NCI-H1436 treated with DMSO at 0.1 percent for 48 hours (cell line): ENCODE data around the gene ARTN.
A peak's percentile ranks its signal among the peaks of the same experiment; 100 is the strongest.

Experiments
- DNase-seq: peaks from one replicate; lab custom pipeline; 2025; lab: John Stamatoyannopoulos, UW

ARTN gene

GRCh38 chr1:43924516-43924915 is 9.1 kb upstream of the ARTN start:
- DNase-seq = no peak

DNA sequence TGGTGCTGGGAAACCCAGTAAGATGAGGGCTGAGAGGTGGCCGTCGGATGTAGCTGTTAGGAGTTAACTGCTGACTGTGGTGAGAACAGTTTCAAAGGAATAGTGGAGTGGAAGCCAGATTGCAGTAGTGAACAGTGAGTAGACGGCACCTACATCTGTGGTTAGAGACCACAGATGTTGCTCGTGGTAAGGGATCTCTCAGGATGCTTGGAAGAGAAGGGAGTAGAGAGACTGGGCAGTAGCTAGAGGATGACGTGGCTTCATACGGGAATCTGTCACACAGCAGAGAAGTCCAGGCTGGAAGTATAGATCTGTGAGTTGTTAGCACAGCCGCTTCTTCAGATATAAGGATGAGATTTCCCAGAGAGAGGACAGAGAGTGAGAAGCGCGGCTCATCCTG is 7.8 kb upstream of the ARTN start:
- DNase-seq = no peak

- DNase-seq = no peak
These were observed 3.2 kb upstream of the ARTN start for GRCh38 chr1:43930168-43930948.

GRCh38 chr1:43930949-43931275 is 2.7 kb upstream of the ARTN start:
- no peak for DNase-seq

- DNase-seq = no peak
These were observed 1.6 kb upstream of the ARTN start for GRCh38 chr1:43931711-43932660.

DNA sequence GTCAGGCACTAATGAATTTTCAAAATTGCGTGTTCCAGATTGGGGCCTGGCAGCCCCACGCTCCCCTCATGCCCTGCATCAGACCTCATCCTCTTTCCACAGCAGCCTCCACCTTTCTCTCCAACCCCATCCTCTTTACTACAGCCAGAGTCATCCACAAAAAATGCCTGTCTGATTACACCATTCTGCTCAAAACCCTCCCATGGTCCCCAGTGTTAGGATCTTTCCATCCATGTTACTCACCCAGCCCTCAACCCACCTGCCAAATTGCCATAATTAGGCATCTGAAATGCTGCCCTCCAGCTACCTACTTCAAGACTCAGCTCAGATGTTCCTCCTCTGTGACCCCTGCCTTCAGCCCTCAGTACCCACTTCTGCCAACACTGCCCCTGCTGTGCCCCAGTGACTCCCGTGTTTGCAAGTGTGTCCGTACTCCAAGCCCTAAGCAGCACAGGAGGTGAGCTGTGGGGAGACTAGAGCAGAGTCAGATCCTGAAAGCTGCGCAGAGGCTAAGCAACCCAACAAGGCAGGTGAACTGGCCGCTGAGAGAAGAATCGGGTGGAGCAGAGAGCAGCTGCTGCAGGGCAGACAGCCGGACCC is 715 bp upstream of the ARTN start:
- no peak for DNase-seq

GRCh38 chr1:43934101-43934985 is 742 bp downstream of the ARTN start:
- no peak for DNase-seq

- DNase-seq = no peak
These were observed 1.4 kb downstream of the ARTN start for GRCh38 chr1:43934986-43935324.

GRCh38 chr1:43935711-43936427 is 2.3 kb downstream of the ARTN start:
- DNase-seq = no peak

GRCh38 chr1:43936431-43937151 is 3.0 kb downstream of the ARTN start:
- no peak for DNase-seq

DNA sequence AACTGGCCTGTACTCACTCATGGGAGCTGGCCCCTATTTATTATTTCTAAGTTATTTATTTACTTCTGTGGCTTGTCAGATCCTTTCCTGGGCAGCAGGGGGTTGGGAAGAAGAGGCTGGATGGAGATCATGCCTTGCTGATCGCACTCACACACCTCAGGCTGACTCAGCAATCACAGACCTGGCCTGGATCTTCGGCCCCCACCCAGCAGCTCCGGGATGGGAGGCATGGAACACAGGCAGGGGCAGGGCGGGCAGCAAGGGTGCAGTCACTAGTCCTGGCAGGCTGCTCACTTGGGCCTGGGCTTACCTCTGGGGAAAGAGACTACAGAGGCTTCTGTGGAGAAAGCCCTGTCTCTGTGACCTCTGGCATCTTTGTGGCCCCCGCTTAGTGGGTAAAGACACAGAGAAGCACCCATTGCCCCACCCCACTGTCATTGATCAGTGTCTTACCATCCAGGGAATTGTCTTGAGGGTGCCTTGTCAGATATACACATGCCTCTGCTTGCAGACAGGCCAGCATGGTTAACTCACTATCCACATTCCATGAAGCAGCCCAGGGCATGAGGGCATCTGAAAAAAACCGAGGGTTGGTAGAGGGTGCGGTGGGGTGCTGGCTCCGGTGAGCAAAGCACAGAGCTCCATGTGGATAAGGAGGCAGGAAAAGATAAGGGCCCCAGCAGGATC is 3.7 kb downstream of the ARTN start:
- no peak for DNase-seq

DNA sequence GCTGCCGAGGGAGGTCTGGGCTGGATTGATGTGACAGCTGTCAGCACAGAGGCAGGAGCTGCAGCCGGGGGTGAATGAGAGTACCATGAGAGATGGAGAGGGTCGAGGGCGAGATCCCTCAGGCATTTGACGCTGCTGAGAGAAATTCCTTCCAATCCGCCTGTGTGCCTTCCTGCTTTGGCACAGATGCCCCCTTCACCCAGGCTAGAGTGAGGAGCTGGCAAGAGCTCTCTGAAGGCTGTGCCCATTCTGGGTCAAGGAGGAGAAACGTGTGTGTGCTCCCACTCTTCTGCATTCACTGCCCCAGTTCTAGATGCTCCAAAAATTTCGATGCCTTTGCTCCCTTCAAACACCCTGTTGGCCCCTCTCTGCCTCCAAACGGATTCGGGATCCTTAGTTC is 4.8 kb downstream of the ARTN start:
- no peak for DNase-seq

DNA sequence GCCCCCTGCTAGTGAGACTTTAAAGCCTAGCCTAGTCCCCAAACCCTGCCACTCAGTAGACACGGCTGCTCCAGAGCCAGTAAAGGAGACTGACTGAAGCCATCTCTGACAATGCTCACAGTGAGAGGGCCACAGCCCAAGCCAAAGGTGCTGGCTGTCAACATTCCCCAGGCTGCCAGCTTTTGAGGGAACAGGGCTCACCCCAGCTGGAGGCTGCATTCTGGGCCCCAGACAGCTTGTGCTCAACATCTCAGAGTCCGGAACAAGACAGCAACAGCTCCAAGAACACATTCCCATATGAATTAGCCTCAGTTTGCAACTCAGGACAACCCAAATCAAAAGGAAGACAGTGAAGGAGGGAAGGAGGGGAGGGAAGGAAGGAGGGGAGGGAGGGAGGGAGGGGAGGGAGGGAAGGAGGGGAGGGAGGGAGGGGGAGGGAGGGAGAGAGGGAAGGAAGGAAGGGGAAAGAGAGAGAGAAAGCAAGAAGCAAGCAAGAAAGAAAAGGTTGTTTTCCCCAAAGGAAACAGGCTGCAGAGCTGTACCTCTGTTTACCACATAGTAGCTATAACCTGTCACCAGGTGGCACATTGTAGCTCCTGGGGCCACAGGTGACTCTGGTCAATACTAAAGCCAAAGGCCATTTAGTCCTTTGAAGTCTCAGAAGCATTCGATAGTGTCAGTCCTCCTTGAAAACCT is 5.4 kb downstream of the ARTN start:
- no peak for DNase-seq

DNA sequence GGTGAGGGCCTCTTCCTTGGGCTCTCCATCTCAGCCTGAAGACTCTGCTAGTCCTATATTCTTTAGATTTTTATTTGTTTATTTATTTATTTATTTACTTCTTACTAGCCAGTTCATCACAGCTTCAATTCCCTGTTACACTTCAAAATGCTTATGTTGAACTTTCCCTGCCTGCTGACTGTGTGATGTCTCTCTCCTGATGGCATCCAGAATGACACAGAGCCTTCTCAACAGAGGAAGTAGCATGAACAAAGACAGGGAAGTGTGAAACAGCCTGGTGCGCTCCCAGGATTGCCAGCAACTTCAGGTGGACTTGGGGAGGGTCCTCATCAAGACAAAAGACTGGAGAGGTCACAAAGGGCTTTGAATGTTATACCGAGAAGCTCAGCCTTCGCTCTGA is 8.8 kb downstream of the ARTN start:
- DNase-seq = no peak

- DNase-seq = no peak
These were observed 11.3 kb downstream of the ARTN start for GRCh38 chr1:43944860-43945259.

- no peak for DNase-seq
These were observed 12.2 kb downstream of the ARTN start for GRCh38 chr1:43945674-43946235.

DNA sequence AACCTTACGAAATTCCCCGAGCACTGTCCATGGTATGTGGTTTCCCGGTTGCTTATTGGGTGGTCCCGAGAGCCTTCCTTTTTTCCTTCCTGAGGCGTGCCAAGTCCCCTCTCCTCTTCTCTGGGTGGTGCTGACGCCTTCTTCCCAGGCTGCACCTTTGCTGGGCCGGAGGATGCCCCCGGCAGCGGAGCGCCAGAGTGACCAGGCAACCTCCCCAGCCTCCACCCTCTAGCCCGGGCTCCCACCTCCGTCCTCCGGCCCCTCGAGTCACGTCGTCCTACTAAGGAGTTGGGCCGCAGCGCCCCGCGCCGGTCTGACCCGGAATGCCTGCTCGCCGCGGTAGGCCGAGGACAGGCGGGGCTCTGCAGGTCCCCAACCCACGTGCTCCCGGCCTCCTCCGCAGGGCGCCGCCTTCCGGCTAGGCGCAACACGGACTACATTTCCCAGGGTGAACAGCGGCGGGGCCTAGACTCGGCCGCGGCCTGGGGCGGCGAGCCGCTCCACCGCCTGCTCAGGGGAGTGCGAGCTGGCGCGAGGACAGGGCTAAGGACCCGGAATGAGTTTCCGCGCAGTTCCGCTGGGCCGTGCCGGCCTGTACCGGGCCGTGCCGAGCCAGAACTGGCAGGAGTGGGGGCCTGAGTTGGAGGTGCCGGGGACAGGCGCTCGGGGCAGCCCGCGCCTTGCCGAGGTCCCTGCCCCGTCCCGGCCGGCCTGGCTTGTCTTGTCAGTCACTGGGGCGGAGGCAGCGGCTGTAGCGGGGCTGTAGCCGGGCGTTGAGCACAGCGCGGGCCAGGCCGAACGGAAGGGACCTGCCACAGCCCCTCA is 12.8 kb downstream of the ARTN start, which contains the start of gene IPO13:
Gene IPO13 (plus strand): TSS at position 715 of the 825 bp plus-strand sequence. CDS start 651 bp downstream, outside the sequence.
- peak; percentile 83 for DNase-seq
